MM.1S (cell line): ENCODE results near the gene ARPC1B.

Experiments
- DNase-seq: peaks from one replicate; pipeline ENCODE4 v3.0.0-alpha.2; 2015
- H2AFZ ChIP-seq: fragments of 300-600 bp; sonication (generic); 2 replicates; pipeline ENCODE4 v1.6.0; 2016; ENCODE audit warnings: antibody characterized with exemption, low read length
- H3F3A ChIP-seq: fragments of 300-600 bp; sonication (generic); 2 replicates; pipeline ENCODE4 v1.6.1; 2016; ENCODE audit warnings: mild to moderate bottlenecking, antibody characterized with exemption, low read length, moderate library complexity, mixed read lengths; ENCODE audit not compliant: insufficient read depth
- H3K27ac ChIP-seq: fragments of 300-600 bp; sonication (generic); 2 replicates; pipeline ENCODE4 v1.5.1; 2016; ENCODE audit warnings: mild to moderate bottlenecking, low read length
- H3K27me3 ChIP-seq: fragments of 300-600 bp; sonication (generic); replicated peaks from 2 replicates; pipeline ENCODE4 v1.6.0; 2016; ENCODE audit warnings: low read length; ENCODE audit not compliant: insufficient read depth
- H3K36me3 ChIP-seq: fragments of 300-600 bp; sonication (generic); replicated peaks from 2 replicates; pipeline ENCODE4 v1.6.1; 2016; ENCODE audit warnings: mild to moderate bottlenecking, low read length, mixed read lengths; ENCODE audit not compliant: insufficient read depth
- H3K4me1 ChIP-seq: fragments of 300-600 bp; sonication (generic); 2 replicates; pipeline ENCODE4 v1.6.1; 2016; ENCODE audit warnings: low read length, mixed read lengths
- H3K4me2 ChIP-seq: fragments of 300-600 bp; sonication (generic); 2 replicates; pipeline ENCODE4 v1.6.0; 2016; ENCODE audit warnings: low read depth, low read length
- H3K4me3 ChIP-seq: fragments of 300-600 bp; sonication (generic); 2 replicates; pipeline ENCODE4 v1.5.1; 2016; ENCODE audit warnings: low read length, mixed read lengths
- H3K79me2 ChIP-seq: fragments of 300-600 bp; sonication (generic); 2 replicates; pipeline ENCODE4 v1.6.1; 2016; ENCODE audit warnings: mixed run types, low read length, mixed read lengths
- H3K9ac ChIP-seq: fragments of 300-600 bp; sonication (generic); 2 replicates; pipeline ENCODE4 v1.6.1; 2016; ENCODE audit warnings: low read length, mixed read lengths
- H3K9me2 ChIP-seq: fragments of 300-600 bp; sonication (generic); replicated peaks from 2 replicates; pipeline ENCODE4 v1.6.1; 2016; ENCODE audit warnings: mild to moderate bottlenecking, low read length, mixed read lengths; ENCODE audit not compliant: insufficient read depth
- H3K9me3 ChIP-seq: fragments of 300-600 bp; sonication (generic); replicated peaks from 2 replicates; pipeline ENCODE4 v1.6.1; 2016; ENCODE audit warnings: mild to moderate bottlenecking, low read length, mixed read lengths; ENCODE audit not compliant: insufficient read depth
- H4K20me1 ChIP-seq: fragments of 300-600 bp; sonication (generic); 2 replicates; pipeline ENCODE4 v1.6.1; 2016; ENCODE audit warnings: mild to moderate bottlenecking, low read length, moderate library complexity, mixed read lengths; ENCODE audit not compliant: insufficient read depth
- CTCF ChIP-seq: fragments of 300-600 bp; sonication (generic); IDR thresholded peaks from 2 replicates; pipeline ENCODE4 v1.5.1; 2016; ENCODE audit warnings: antibody characterized with exemption, low read length, mixed read lengths
- EZH2 ChIP-seq: fragments of 300-600 bp; sonication (generic); optimal IDR thresholded peaks from 2 replicates; pipeline ENCODE3; 2017; ENCODE audit warnings: low read depth, mild to moderate bottlenecking, antibody characterized with exemption, low read length, mixed read lengths
- EZH2phosphoT487 ChIP-seq: fragments of 300-600 bp; sonication (generic); IDR thresholded peaks from 2 replicates; pipeline ENCODE4 v1.6.1; 2018; ENCODE audit warnings: antibody characterized with exemption, low read length

The ARPC1B gene

GRCh38 chr7:99407872-99408378, 33.4 kb downstream of the ARPC1B start:
- TF ChIP-seq EZH2 (no peak), CTCF (no peak)
- H3K27ac ChIP-seq = peak overlapping the region; percentile 88; the same call in 1 of the 2 replicates
- no peaks in the 10 kb centered on the region for H3K27me3 ChIP-seq
- peak overlapping the region; percentile 92 for H3K9ac ChIP-seq
- peak overlapping the region; percentile 83 for H2AFZ ChIP-seq
- peaks cover 92% of the 10 kb centered on the region for H3K79me2 ChIP-seq
- no peak for DNase-seq
- peaks cover 4% of the 10 kb centered on the region; the same call in 1 of the 2 replicates for H3K36me3 ChIP-seq
- H3K9me3 ChIP-seq = no peaks in the 10 kb centered on the region
- peaks cover 11% of the 10 kb centered on the region for H3K4me1 ChIP-seq
- 0 out of 2 replicates have a peak, but pooled peaks cover 4% of the 10 kb centered on the region for H3F3A ChIP-seq
- peak overlapping the region; percentile 91 for H3K4me2 ChIP-seq
- no peaks in the 10 kb centered on the region for H3K9me2 ChIP-seq
- H4K20me1 ChIP-seq = no peaks in the 10 kb centered on the region; the same call in 1 of the 2 replicates
- peak overlapping the region; percentile 94 for H3K4me3 ChIP-seq

- Histone ChIP-seq H3K9me3 (no peaks in the 10 kb centered on the region), H3K4me3 (peak within 1 kb of the TSS; percentile 94), H3K9me2 (no peaks in the 10 kb centered on the region), H4K20me1 (no peaks in the 10 kb centered on the region; the same call in 1 of the 2 replicates), H2AFZ (peak within 1 kb of the TSS; percentile 83), H3K9ac (peak within 1 kb of the TSS; percentile 92), H3K36me3 (peaks cover 4% of the 10 kb centered on the region; the same call in 1 of the 2 replicates), H3K27ac (peak within 1 kb of the TSS; percentile 88), H3K27me3 (no peaks in the 10 kb centered on the region), H3K4me1 (peaks cover 11% of the 10 kb centered on the region), H3F3A (0 out of 2 replicates have a peak, but pooled peaks cover 4% of the 10 kb centered on the region), H3K4me2 (peak within 1 kb of the TSS; percentile 91), H3K79me2 (peaks cover 92% of the 10 kb centered on the region)
- TF ChIP-seq EZH2phosphoT487 = no peak
- TF ChIP-seq EZH2 = no peak
- no peak for TF ChIP-seq CTCF
- peak; percentile 93 for DNase-seq
Observed at GRCh38 chr7:99408379-99409191, 34.1 kb downstream of the ARPC1B start, which contains the start of the genes BUD31 and PDAP1. Gene BUD31 (plus strand): TSS chr7:99408969. CDS start chr7:99411093, 2,124 bp downstream. Gene PDAP1 (minus strand): TSS chr7:99408597. CDS start chr7:99408548, 49 bp downstream.

GRCh38 chr7:99409192-99409572, 34.7 kb downstream of the ARPC1B start:
- Histone ChIP-seq H3K4me3 (peak overlapping the region; percentile 94), H2AFZ (peak overlapping the region; percentile 83), H3K36me3 (peaks cover 4% of the 10 kb centered on the region; the same call in 1 of the 2 replicates), H3K9me2 (no peaks in the 10 kb centered on the region), H3K27ac (peak overlapping the region; percentile 88; the same call in 1 of the 2 replicates), H3K9me3 (no peaks in the 10 kb centered on the region), H3K79me2 (peaks cover 88% of the 10 kb centered on the region), H4K20me1 (no peaks in the 10 kb centered on the region; the same call in 1 of the 2 replicates), H3K4me1 (peaks cover 11% of the 10 kb centered on the region), H3F3A (0 out of 2 replicates have a peak, but pooled peaks cover 4% of the 10 kb centered on the region), H3K27me3 (no peaks in the 10 kb centered on the region), H3K4me2 (peak overlapping the region; percentile 91), H3K9ac (peak overlapping the region; percentile 92)
- no peak for DNase-seq
- TF ChIP-seq EZH2phosphoT487 = no peak
